ENCODE data around the gene ACSL3.

GRCh38 chr2:222992137-222992536 lies 131.3 kb downstream of the ACSL3 start:
- TF ChIP-seq POLR2AphosphoS5 (IDR thresholded peaks at IDR 0.05) (no peak), POLR2A (IDR thresholded peaks at IDR 0.05; ENCODE audit: low read depth) (no peak)
